Measurements from ENCODE around the gene CDYL.

CDYL gene

DNA sequence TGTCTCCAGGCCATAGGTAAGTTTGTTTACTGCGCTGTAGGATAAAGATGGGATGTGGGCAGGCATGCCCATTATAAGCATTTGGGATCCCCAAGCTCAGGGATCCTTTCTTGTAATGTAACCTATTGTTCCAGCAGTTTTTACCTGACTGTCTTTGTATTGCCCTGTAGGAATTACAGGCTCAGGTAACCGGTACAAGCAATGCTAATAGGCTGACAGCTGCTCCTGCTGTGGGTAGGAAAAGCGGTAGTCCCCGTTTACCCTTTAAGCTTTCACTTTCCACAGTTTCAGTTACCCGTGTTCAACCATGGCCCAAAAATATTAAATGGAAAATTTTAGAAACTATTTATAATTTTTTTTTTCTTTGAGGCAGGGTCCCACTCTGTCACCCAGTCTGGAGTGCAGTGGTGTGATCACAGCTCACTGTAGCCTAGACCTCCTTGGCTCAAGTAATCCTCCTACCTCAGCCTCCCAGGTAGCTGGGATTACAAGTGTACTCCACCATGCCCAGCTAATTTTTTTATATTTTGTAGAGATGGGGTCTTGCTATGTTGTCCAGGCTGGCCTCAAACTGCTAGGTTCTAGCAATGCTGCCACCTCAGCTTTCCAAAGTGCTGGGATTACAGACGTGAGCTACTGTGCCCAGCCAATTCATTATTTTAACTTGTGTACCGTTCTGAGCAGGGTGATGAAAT is 108.6 kb downstream of the CDYL start:
- no peak for DNase-seq (ENCODE audit: low read depth)

GRCh38 chr6:4885341-4885933 is 109.2 kb downstream of the CDYL start:
- DNase-seq (ENCODE audit: low read depth) = no peak

DNA sequence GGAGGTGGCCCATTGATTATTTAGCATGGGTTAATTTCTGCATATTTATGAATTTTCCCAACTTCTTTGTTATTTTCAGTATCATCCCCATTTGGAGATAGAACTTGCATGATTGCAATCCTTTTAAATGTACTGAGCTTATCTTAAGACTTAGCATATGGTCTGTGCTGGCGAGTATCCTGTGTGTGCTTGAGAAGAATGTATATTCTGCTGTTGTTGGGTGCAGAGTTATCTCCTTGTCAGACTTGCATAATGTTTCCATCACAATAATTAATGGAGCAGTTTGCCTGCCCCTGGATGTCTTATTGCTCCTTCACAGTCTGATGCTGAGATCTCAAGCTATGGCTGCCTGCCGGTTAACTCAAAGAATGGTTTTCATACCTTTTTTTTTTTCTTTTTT is 112.6 kb downstream of the CDYL start:
- DNase-seq (ENCODE audit: low read depth) = no peak

- no peak for DNase-seq (ENCODE audit: low read depth)
Measured at GRCh38 chr6:4889701-4890100, 113.5 kb downstream of the CDYL start.

- no peak for DNase-seq (ENCODE audit: low read depth)
Measured at GRCh38 chr6:4890191-4890590, 114.0 kb downstream of the CDYL start.

DNA sequence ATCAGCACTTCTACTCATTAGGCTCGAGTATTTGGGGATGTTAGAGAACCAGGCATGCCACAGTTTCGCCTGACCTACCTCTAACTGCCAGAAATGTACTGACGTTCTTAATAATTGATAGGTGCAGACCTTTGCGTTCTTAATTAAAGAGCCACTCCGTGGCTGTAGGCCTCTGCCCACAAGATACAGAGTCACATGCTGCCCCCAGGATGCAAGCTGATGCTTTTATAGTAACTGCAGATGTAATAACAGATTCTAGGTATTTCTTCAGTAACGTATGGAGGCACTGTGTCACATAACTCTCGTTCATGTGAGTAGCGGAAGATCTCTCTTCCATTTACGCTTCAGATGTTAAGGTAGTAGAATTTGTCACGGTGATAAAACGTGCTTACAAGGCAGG is 114.4 kb downstream of the CDYL start:
- no peak for DNase-seq (ENCODE audit: low read depth)

GRCh38 chr6:4891141-4891540 is 114.9 kb downstream of the CDYL start:
- no peak for DNase-seq (ENCODE audit: low read depth)

DNA sequence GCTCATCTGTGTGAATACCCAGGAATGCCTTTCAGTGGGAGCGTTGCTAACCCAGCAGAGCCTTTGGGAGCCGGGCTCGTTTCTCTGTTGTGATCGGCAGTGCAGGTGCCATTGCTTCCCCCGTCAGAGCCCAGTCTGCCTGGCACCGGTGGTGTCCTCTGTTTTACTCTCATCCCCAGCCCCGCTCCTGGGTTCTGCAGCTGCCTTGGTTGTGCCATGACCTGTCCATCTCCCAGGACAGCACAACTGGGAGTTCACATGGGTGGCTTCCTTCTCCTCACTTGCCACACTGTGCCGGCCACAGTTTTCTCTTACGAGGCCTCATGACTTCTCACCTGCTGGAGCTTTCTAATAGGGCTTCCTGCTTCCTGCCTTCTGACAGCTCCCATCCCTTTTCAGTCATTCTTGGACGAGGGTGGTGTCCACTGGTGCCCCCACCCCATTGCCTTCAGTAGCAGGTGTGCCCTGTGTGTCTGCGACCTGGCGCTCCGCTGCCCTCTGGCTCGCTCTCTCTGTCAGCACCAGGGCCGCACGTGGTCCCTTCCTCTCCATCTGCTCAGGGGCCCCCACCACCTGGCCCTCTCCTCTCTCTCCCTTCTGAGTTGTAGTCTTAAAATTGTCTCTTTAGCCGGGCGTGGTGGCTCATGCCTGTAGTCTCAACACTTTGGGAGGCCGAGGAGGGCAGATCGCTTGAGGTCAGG is 116.7 kb downstream of the CDYL start:
- DNase-seq (ENCODE audit: low read depth) = no peak

- DNase-seq (ENCODE audit: low read depth) = no peak
Measured at GRCh38 chr6:4894049-4894448, 117.8 kb downstream of the CDYL start.

DNA sequence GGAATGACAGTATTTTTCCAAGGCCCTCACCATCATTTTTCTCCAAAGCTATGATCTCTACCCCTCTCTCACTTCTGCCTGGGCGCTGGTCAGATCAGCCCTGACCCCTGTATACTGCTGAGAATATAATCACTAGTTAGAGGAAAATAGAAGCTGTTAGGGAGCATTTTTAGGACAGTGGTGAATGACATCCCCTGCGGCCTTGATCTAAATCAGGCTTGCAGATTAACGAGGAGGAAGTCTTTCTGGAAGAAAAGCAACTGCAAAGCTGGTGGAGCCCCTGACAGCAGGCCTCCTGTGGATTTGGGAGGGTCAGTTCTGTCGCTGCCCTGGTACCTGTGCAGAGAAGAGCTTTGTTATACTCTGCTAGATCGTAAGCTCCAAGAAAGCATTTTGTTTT is 119.8 kb downstream of the CDYL start:
- DNase-seq (ENCODE audit: low read depth) = no peak

GRCh38 chr6:4896401-4896800 is 120.2 kb downstream of the CDYL start:
- DNase-seq (ENCODE audit: low read depth) = no peak

DNA sequence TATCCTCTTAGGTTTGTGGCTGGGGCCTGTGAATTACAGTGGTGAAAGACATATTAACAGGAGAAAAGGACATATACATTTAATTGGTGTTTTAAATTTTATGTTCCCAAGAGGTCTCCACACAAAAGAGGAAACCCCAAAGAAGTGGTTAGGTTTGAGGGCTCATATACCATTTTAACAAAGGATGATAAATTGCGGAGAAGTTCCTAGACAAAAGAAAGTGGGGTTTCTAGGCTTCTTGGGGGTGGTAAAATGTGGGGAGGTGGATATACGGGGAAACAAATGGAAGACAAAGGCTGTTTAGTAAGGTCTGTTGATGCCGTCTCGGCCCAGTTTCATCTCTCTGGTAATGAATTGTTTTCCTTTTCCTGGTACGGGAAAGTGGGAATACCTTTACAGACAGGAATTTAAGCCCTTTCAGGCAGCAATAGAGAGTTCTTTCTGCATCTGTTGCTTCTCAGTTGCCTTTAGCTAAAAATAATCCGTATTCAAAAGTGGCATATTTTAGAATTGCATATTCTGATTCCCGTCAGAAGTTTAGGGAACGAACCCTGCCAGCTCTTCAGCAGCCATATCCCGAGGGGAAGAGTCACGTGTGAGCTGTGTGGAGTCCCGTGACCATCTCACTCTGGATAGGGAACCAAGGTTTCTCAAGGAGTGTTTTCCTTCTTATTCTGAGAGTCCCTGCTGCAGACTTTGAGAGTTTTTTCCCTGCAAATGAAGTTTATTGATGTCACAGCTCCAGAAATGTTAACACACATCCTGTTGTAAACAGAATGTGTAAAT is 123.2 kb downstream of the CDYL start:
- no peak for DNase-seq (ENCODE audit: low read depth)

DNA sequence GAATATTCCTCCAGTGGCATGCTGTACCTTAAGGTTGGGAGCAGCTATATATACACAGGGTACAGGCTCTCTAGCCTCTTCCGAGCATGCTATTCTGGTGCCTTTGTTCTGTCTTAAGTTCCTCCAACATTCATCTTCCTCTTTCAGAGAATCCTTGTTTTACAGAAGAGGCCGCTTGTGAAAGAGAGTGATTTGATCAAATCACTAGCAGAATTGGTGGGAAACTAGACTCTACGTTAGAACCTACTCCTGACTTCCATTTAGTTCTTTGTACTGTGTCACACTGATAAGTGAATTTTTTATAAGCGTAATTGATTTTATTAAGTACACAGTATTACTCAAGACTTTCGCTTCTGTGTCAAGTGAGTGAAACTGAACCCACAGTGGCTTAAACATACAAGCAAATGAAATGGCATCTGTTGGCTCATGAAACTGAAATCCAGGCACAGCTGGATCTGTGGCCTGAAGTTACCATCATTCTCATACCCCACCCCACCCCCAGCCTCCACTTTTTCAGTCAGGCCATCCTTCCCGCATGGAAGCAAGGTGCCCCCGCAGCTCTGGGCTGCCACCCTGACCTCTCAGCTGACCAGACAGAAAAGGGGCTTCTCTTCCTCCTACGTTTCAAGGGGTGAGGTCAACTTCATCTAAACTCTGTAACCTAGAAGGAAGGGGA is 125.3 kb downstream of the CDYL start:
- DNase-seq (ENCODE audit: low read depth) = no peak

DNA sequence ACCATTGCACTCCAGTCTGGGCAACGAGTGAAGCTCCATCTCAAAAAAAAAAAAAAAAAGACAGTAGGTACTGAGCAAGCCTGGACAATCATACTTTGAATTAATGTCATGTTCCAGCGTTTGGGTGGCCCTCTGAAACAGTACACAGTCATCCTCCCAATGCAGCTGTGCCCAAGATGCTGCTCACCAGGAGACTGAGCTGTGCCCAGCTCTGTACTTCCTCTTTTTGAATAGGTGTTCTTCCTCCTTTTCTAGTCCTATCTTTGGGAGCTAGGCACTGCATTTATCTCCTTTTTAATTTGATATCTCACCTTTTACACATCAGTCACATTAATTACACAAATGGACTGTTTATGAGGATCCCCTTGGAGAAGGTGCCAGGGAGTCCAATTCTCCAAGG is 126.2 kb downstream of the CDYL start:
- no peak for DNase-seq (ENCODE audit: low read depth)

GRCh38 chr6:4903121-4903520 is 126.9 kb downstream of the CDYL start:
- no peak for DNase-seq (ENCODE audit: low read depth)

DNA sequence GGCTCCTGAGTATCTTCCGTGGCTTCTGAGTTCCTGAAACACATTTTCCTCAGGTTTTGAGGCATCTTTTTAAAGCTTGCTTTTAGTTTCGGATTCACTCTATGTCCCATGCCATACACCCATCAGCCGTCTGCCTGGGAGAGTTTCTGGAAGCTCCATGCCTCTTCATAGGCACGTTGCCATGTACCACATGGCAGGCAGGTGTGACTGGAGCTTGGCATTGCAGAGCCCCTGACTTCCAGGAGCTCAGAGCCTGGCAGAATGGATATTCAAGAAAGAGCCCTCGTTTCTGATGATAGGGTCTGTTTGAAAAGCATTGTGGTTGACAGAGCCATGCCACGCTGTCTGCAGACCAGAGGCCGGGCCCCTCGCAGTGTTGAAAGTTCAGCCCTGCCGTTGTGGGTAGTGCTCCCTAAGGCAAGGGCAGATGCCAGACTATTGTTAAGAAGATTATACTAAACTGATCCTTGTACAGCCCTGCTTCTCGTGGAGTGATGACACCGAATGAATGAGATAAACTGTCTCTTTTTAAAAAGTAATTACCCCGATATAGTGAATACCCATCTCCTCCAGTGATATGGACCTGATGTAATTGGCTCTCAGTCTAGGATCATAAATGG is 127.7 kb downstream of the CDYL start:
- DNase-seq (ENCODE audit: low read depth) = no peak

GRCh38 chr6:4904461-4905025 is 128.3 kb downstream of the CDYL start:
- DNase-seq (ENCODE audit: low read depth) = no peak

- DNase-seq (ENCODE audit: low read depth) = no peak
Measured at GRCh38 chr6:4905826-4906225, 129.6 kb downstream of the CDYL start.

- no peak for DNase-seq (ENCODE audit: low read depth)
Measured at GRCh38 chr6:4906293-4907276, 130.4 kb downstream of the CDYL start.

GRCh38 chr6:4907602-4908001 is 131.4 kb downstream of the CDYL start:
- DNase-seq (ENCODE audit: low read depth) = no peak
